Measurements from ENCODE around the gene SLC1A4.
A peak's percentile ranks its signal among the peaks of the same experiment; 100 is the strongest.

Gene SLC1A4

GRCh38 chr2:65072181-65072970 is 83.2 kb downstream of the SLC1A4 start:
- no peak for TF ChIP-seq CTCF (conservative IDR thresholded peaks at IDR 0.05)
- H3K27ac ChIP-seq = peak overlapping the region; percentile 44
